BE2C (cell line): Measurements from ENCODE around the gene TM6SF1.

Experiments
- DNase-seq: peaks from one replicate; pipeline ENCODE4 v3.0.0-alpha.2; 2020
- H3K27me3 ChIP-seq: fragments of 250-450 bp; sonication (Bioruptor Pico); 2 replicates; pipeline ENCODE4 v1.5.1; 2020; ENCODE audit warnings: mild to moderate bottlenecking
- H3K36me3 ChIP-seq: fragments of 250-450 bp; sonication (Bioruptor Pico); 2 replicates; pipeline ENCODE4 v1.5.1; 2020; ENCODE audit warnings: mild to moderate bottlenecking
- H3K4me1 ChIP-seq: fragments of 250-450 bp; sonication (Bioruptor Pico); 2 replicates; pipeline ENCODE4 v1.5.1; 2020
- H3K4me3 ChIP-seq: 2 replicates; pipeline ENCODE4 v1.5.1; 2011; ENCODE audit warnings: low read depth, low read length
- H3K9me3 ChIP-seq: fragments of 250-450 bp; sonication (Bioruptor Pico); 2 replicates; pipeline ENCODE4 v1.5.1; 2020
- CTCF ChIP-seq: IDR thresholded peaks from 2 replicates; pipeline ENCODE4 v1.5.1; 2012; ENCODE audit warnings: mild to moderate bottlenecking, low read depth, low read length

TM6SF1 gene

GRCh38 chr15:83115831-83116565, 8.6 kb downstream of the TM6SF1 start:
- Histone ChIP-seq H3K4me3 (no peak overlapping the region), H3K9me3 (no peaks in the 10 kb centered on the region), H3K27me3 (no peaks in the 10 kb centered on the region), H3K4me1 (no peaks in the 10 kb centered on the region; the same call in 1 of the 2 replicates), H3K36me3 (no peaks in the 10 kb centered on the region)
- DNase-seq = no peak
- no peak for TF ChIP-seq CTCF

DNA sequence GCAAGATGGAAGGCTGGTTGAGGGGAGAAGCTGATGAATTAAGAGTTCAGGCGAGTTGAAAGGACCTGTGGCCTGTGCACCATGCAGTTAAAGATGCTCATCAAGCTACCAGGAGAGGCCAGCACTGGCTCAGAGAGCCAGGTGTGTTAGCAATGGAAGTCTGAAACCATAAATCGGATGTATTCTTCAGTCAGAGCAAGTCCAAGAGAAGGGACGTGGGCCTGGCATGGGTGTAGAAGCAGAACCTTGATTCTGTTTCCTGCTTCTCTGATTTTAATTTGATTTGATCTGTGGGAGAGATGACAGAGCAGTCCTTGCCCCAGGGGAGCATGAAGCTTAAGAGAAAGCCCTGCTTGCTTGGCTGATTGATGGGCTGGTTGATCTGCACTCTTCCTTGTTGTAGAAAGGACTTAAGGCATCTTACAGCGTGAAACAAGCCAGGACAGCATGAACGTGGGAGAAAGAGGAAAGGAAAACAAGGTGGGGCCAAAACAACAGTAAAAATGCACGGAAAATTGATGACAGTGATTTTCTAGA, 10.9 kb downstream of the TM6SF1 start:
- H3K4me1 ChIP-seq = no peaks in the 10 kb centered on the region; the same call in 1 of the 2 replicates
- DNase-seq = no peak
- H3K27me3 ChIP-seq = no peaks in the 10 kb centered on the region
- no peaks in the 10 kb centered on the region for H3K36me3 ChIP-seq
- no peak overlapping the region for H3K4me3 ChIP-seq
- TF ChIP-seq CTCF = no peak
- H3K9me3 ChIP-seq = no peaks in the 10 kb centered on the region

GRCh38 chr15:83118968-83119367, 11.5 kb downstream of the TM6SF1 start:
- TF ChIP-seq CTCF = no peak
- no peaks in the 10 kb centered on the region; the same call in 1 of the 2 replicates for H3K4me1 ChIP-seq
- no peak for DNase-seq

DNA sequence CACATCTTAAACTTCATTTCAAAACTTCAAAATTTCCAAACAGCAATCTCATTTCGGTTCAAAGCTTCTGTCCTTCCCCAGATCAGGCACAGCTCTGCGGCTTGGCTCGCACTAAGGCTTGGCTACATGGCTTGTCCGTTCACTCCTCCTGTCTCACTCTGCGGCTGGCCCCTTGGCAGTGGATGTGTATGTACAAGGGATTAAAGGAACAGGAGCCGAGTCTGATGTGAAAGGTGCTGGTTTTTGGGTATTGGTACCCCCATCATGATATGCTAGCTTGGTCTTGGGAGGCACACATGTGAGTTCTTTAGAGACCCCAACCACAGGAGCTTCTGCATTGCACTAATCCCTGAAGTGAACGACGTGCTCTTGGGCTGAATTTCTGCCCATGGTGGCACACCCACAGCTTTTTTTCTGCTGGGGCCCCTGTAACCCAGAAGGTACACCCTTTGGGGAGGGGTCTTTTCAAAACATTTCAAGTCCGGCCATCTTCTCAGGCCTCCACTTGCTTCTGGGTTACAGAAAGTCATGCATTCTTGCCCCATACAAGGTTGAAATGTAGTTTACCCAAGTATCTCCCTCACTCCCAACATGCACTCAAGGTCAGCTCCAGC, 12.6 kb downstream of the TM6SF1 start:
- TF ChIP-seq CTCF = no peak
- H3K9me3 ChIP-seq = no peaks in the 10 kb centered on the region
- H3K4me3 ChIP-seq = no peak overlapping the region
- no peaks in the 10 kb centered on the region; the same call in 1 of the 2 replicates for H3K4me1 ChIP-seq
- H3K36me3 ChIP-seq = no peaks in the 10 kb centered on the region
- DNase-seq = no peak
- H3K27me3 ChIP-seq = no peaks in the 10 kb centered on the region

More at GRCh38 chr15:83118968-83119367, 11.5 kb downstream of the TM6SF1 start:
- Histone ChIP-seq H3K27me3 (no peaks in the 10 kb centered on the region), H3K4me3 (no peak overlapping the region), H3K9me3 (no peaks in the 10 kb centered on the region), H3K36me3 (no peaks in the 10 kb centered on the region)

DNA sequence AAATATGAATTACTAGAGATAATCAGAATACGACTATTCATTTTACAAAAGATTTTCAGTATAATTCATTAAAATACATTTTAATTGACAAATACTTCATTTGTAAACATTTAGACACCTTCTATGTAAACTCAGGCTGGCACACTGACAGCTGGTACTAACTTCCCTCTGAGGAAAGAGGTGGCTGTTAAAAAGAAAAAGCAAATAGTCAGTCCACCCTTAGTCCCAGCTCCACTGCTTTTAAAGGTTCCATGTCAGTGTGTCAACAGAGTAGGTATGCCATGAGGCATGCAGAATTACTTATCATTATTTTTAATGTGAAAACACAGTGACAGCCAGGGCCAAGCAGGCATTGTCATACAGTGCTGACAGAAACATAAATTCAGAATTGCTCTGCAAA, 16.1 kb downstream of the TM6SF1 start:
- Histone ChIP-seq H3K27me3 (no peaks in the 10 kb centered on the region), H3K4me1 (no peaks in the 10 kb centered on the region; the same call in 1 of the 2 replicates), H3K4me3 (no peak overlapping the region), H3K9me3 (no peaks in the 10 kb centered on the region), H3K36me3 (no peaks in the 10 kb centered on the region)
- no peak for TF ChIP-seq CTCF
- no peak for DNase-seq
